HG03565 (cell line): Measurements from ENCODE around the gene FHOD1.

ENCODE experiments used
- ATAC-seq: cut with Tn5 transposase; IDR thresholded peaks from one replicate; pipeline ENCODE4 v1.9.1; 2021; ENCODE audit warnings: mild to moderate bottlenecking, moderate library complexity; ENCODE audit not compliant: unreplicated experiment

Gene FHOD1

GRCh38 chr16:67252609-67253497, 5.6 kb upstream of the FHOD1 start:
- ATAC-seq: no peak

GRCh38 chr16:67250045-67250327, 2.7 kb upstream of the FHOD1 start:
- no peak for ATAC-seq

- ATAC-seq: no peak
Measured at GRCh38 chr16:67249178-67250044, 2.1 kb upstream of the FHOD1 start.

GRCh38 chr16:67248401-67249177, 1.3 kb upstream of the FHOD1 start, which contains the start of gene SLC9A5:
TSS of gene SLC9A5 (plus strand) at chr16:67248979. CDS start at chr16:67249015, 36 bp downstream.
- ATAC-seq: no peak

- no peak for ATAC-seq
Measured at GRCh38 chr16:67248073-67248400, 756 bp upstream of the FHOD1 start.

GRCh38 chr16:67246756-67247191, 507 bp downstream of the FHOD1 start:
- no peak for ATAC-seq

GRCh38 chr16:67246081-67246755, 1.1 kb downstream of the FHOD1 start:
- no peak for ATAC-seq

- no peak for ATAC-seq
Measured at GRCh38 chr16:67245674-67246080, 1.6 kb downstream of the FHOD1 start.

GRCh38 chr16:67245186-67245585, 2.1 kb downstream of the FHOD1 start:
- ATAC-seq: no peak

GRCh38 chr16:67244387-67245185, 2.7 kb downstream of the FHOD1 start:
- ATAC-seq: peak; percentile 52

- no peak for ATAC-seq
Measured at GRCh38 chr16:67243481-67243880, 3.8 kb downstream of the FHOD1 start.

- ATAC-seq: no peak
Measured at GRCh38 chr16:67242138-67242730, 5.0 kb downstream of the FHOD1 start.

- no peak for ATAC-seq
Measured at GRCh38 chr16:67241008-67241900, 6.0 kb downstream of the FHOD1 start.

- no peak for ATAC-seq
Measured at GRCh38 chr16:67240506-67240905, 6.8 kb downstream of the FHOD1 start.

GRCh38 chr16:67238806-67239470, 8.3 kb downstream of the FHOD1 start:
- ATAC-seq: no peak

GRCh38 chr16:67238278-67238575, 9.1 kb downstream of the FHOD1 start:
- ATAC-seq: no peak

- ATAC-seq: no peak
Measured at GRCh38 chr16:67237396-67238277, 9.6 kb downstream of the FHOD1 start.
